Activated CD4-positive, alpha-beta memory T cell treated with anti-CD3 and anti-CD28 coated beads for 36 hours (primary cell): ENCODE measurements around the gene LSM12. TPM values are rescaled to one million over a fixed set of nuclear protein-coding genes. Genes with fewer than 3 reads are reported as not detected.
A peak's percentile ranks its signal among the peaks of the same experiment; 100 is the strongest.

Experiments
- CTCF ChIA-PET: fragments of 350-600 bp; sonication (Branson Sonifier 250); formaldehyde crosslinking; loops from one replicate; lab custom pipeline; 2021; ENCODE audit warnings: antibody characterized with exemption, inconsistent platforms; lab: Charles Lee
- POLR2A ChIA-PET: fragments of 350-600 bp; sonication (Branson Sonifier 250); formaldehyde crosslinking; loops from one replicate; lab custom pipeline; 2021; ENCODE audit warnings: antibody characterized with exemption; lab: Charles Lee
- DNase-seq: peaks from one replicate; pipeline ENCODE4 v3.0.0-alpha.2; 2020
- H3K27ac Mint-ChIP-seq: one replicate; pipeline ENCODE4 v1.8.0; 2021; ENCODE audit warnings: mixed read lengths
- H3K27me3 Mint-ChIP-seq: one replicate; pipeline ENCODE4 v1.8.0; 2021; ENCODE audit warnings: mixed read lengths
- H3K36me3 Mint-ChIP-seq: one replicate; pipeline ENCODE4 v1.8.0; 2021; ENCODE audit warnings: mixed read lengths
- H3K4me1 Mint-ChIP-seq: one replicate; pipeline ENCODE4 v1.8.0; 2021; ENCODE audit warnings: low read depth, mixed read lengths
- H3K4me3 Mint-ChIP-seq: one replicate; pipeline ENCODE4 v1.8.0; 2021; ENCODE audit warnings: mild to moderate bottlenecking, mixed read lengths
- H3K9me3 Mint-ChIP-seq: one replicate; pipeline ENCODE4 v1.8.0; 2021; ENCODE audit warnings: mixed read lengths
- intact Hi-C: fragments of 100-400 bp; cut with micrococcal nuclease; formaldehyde crosslinking; loops from one replicate; pipeline ENCODE4 v1.15.1; 2023
- total RNA-seq, 2 experiments: library from RNA; stranded (reverse); gene quantifications; one replicate each; pipeline ENCODE4 v1.2.3, GENCODE V29; 2021

Gene LSM12
- total RNA-seq, 2 experiments from 2014 or later: 76.8 to 81.8 TPM

DNA sequence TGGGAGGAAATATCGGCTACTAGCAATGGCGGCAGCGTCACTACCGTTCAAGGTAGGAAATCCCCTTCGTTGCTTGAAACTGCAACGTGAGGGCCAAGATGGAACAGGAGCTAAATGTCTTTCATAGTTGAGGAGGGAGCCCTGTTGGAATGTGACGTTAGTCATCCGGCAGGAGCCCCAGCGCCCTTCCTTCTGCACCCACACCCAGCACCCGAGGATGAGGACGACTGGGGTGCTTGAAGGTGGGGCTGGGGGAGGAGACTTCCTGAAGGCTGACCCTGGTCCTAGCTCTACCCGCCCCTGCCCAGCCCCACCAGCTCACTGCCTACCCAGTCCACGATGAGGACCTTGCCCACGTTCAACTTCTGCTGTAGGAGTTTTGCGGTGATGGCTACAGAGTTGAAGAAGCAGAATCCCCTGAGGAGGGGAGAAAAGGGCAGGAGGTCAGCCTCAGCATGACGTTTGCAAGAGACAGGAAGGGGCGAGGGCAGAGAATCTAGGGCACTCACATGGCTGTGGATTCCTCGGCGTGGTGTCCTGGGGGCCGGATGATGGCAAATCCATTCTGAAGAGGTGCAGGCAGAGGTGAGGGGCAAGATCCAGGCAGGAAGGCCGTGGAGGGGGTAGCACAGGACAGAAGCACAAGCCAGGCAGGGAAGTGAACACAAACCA lies 15.9 kb upstream of the LSM12 start:
- Mint-ChIP-seq H3K27ac (no peak overlapping the region), H3K4me3 (no peak overlapping the region), H3K36me3 (peaks cover 8% of the 10 kb centered on the region), H3K27me3 (no peaks in the 10 kb centered on the region), H3K4me1 (peaks cover 14% of the 10 kb centered on the region), H3K9me3 (no peaks in the 10 kb centered on the region)
- ChIA-PET CTCF (interaction anchor here (1.4 kb wide), 1 partner anchor 19 kb away, joined by 3 read pairs; no protein-coding TSS in a partner anchor), POLR2A (no interaction called here)
- intact Hi-C loops: no loop called here
- DNase-seq: no peak

GRCh38 chr17:44081681-44082080 lies 15.2 kb upstream of the LSM12 start:
- no peaks in the 10 kb centered on the region for H3K27me3 Mint-ChIP-seq
- CTCF ChIA-PET: no interaction called here
- intact Hi-C loops: no loop called here

DNA sequence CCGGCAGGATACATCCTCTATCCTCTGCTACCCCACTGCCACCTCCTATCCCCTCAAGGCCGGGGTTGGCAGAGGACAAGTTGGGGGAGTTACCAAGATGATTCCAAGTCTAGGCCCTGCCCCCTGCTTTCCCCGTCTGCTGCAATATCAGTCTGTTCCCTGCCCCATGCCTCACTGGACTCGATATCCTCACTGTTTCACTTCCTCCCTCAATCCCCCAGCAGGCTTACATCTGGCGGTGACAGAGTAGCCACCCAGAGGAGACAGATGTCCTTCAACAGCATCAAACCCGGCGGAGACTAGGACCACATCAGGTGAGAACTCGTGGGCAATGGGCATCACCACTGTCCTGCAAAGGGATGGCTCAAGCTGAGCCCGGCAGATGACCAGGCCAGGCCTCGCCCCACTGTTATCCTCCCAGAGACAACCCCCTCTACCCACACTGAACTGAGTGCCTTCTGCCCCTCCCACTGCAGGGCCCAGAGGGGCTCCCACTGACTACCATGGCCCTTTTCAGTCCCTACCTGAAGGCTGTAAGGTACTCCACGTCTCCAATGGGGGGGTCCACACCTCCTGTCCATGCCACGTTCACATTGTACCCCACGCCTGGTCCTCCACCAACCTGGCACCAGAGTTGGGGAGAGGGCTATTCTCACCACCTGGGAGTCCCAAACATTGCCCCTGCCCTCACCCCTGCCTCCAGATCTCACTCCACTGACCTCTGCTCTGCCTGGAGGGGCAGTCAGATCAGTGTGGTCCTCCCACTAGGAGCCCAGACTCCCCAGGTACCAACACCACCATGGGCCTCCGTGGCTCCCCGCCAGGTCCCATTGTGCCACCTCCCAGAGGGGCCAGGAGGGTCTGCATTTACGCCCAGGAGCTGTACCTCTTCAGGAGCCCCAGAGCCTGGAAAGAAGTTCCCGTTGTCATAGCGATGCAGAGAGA lies 13.7 kb upstream of the LSM12 start:
- intact Hi-C loops: no loop called here
- DNase-seq: no peak
- H3K4me3 Mint-ChIP-seq: no peak overlapping the region
- no peaks in the 10 kb centered on the region for H3K27me3 Mint-ChIP-seq
- H3K36me3 Mint-ChIP-seq: peaks cover 8% of the 10 kb centered on the region
- H3K9me3 Mint-ChIP-seq: no peaks in the 10 kb centered on the region
- ChIA-PET CTCF (no interaction called here), POLR2A (no interaction called here)
- no peaks in the 10 kb centered on the region for H3K4me1 Mint-ChIP-seq
- no peak overlapping the region for H3K27ac Mint-ChIP-seq

More at GRCh38 chr17:44081681-44082080, 15.2 kb upstream of the LSM12 start:
- H3K4me3 Mint-ChIP-seq: no peak overlapping the region
- peaks cover 6% of the 10 kb centered on the region for H3K36me3 Mint-ChIP-seq
- H3K4me1 Mint-ChIP-seq: peaks cover 7% of the 10 kb centered on the region
- no peaks in the 10 kb centered on the region for H3K9me3 Mint-ChIP-seq
- DNase-seq: no peak
- no peak overlapping the region for H3K27ac Mint-ChIP-seq
- POLR2A ChIA-PET: no interaction called here

DNA sequence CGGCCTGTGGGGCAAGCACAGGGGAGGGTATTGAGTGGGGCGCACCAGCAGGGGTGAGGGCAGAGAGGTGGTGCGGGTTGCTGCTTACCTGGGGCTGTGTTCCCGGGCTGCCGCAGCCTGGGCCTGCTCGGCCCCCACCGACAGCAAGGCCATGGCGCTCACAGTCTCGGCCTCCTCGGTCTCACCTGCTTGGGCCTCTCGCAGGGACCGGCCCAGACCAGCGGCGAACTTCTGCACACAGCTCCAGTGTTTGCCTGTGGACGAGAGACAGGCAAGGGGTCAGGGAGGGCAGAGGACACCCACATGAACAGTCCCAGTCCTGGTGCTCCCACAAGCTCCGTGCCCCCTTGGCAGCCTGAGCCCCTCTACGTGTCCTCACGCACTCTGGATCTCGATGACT lies 11.9 kb upstream of the LSM12 start:
- Mint-ChIP-seq H3K9me3 (no peaks in the 10 kb centered on the region), H3K4me3 (no peak overlapping the region), H3K27ac (no peak overlapping the region), H3K27me3 (no peaks in the 10 kb centered on the region), H3K36me3 (peaks cover 8% of the 10 kb centered on the region), H3K4me1 (no peaks in the 10 kb centered on the region)
- CTCF ChIA-PET: no interaction called here
- intact Hi-C loops: no loop called here
- DNase-seq: no peak
- POLR2A ChIA-PET: interaction anchor here (1.0 kb wide), 1 partner anchor 12 kb away, joined by 3 read pairs; the partner anchor contains the start of gene LSM12

- no peak for DNase-seq
- peaks cover 6% of the 10 kb centered on the region for H3K36me3 Mint-ChIP-seq
- H3K4me1 Mint-ChIP-seq: no peaks in the 10 kb centered on the region
- no peaks in the 10 kb centered on the region for H3K9me3 Mint-ChIP-seq
- intact Hi-C loops: no loop called here
- no peak overlapping the region for H3K4me3 Mint-ChIP-seq
- no peaks in the 10 kb centered on the region for H3K27me3 Mint-ChIP-seq
- H3K27ac Mint-ChIP-seq: no peak overlapping the region
- ChIA-PET CTCF (no interaction called here), POLR2A (no interaction called here)
These were observed 11.1 kb upstream of the LSM12 start for GRCh38 chr17:44077595-44077909.

- H3K27ac Mint-ChIP-seq: no peak overlapping the region
- peaks cover 5% of the 10 kb centered on the region for H3K36me3 Mint-ChIP-seq
- ChIA-PET CTCF (no interaction called here), POLR2A (no interaction called here)
- intact Hi-C loops: no loop called here
- no peak for DNase-seq
- peaks cover 2% of the 10 kb centered on the region for H3K4me1 Mint-ChIP-seq
- H3K9me3 Mint-ChIP-seq: no peaks in the 10 kb centered on the region
- H3K27me3 Mint-ChIP-seq: no peaks in the 10 kb centered on the region
- H3K4me3 Mint-ChIP-seq: no peak overlapping the region
These were observed 10.5 kb upstream of the LSM12 start for GRCh38 chr17:44076716-44077594.

DNA sequence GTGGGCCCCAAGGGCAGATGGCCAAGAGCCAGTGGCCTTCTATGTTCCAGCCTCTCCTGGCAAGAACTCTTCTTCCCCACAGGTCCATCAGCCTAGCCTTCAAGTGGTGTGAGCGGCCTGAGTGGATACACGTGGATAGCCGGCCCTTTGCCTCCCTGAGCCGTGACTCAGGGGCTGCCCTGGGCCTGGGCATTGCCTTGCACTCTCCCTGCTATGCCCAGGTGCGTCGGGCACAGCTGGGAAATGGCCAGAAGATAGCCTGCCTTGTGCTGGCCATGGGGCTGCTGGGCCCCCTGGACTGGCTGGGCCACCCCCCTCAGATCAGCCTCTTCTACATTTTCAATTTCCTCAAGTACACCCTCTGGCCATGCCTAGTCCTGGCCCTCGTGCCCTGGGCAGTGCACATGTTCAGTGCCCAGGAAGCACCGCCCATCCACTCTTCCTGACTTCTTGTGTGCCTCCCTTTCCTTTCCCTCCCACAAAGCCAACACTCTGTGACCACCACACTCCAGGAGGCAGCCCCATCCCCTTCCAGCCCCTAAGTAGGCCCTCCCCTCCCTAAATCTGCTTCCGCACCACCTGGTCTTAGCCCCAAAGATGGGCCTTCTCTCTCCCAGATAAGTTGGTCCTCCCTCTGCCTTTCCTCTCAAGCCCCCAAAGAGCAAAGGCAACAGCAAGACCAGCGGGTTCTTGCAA lies 9.3 kb upstream of the LSM12 start:
- Mint-ChIP-seq H3K4me1 (peaks cover 10% of the 10 kb centered on the region), H3K4me3 (no peak overlapping the region), H3K27ac (no peak overlapping the region), H3K27me3 (no peaks in the 10 kb centered on the region), H3K36me3 (peaks cover 5% of the 10 kb centered on the region), H3K9me3 (no peaks in the 10 kb centered on the region)
- CTCF ChIA-PET: no interaction called here
- DNase-seq: no peak
- POLR2A ChIA-PET: no interaction called here
- intact Hi-C loops: no loop called here

- CTCF ChIA-PET: no interaction called here
- Mint-ChIP-seq H3K4me1 (peaks cover 16% of the 10 kb centered on the region), H3K27ac (no peak overlapping the region), H3K9me3 (no peaks in the 10 kb centered on the region), H3K27me3 (no peaks in the 10 kb centered on the region), H3K36me3 (peaks cover 5% of the 10 kb centered on the region), H3K4me3 (no peak overlapping the region)
- intact Hi-C loops: no loop called here
- POLR2A ChIA-PET: no interaction called here
- DNase-seq: no peak
These were observed 8.4 kb upstream of the LSM12 start for GRCh38 chr17:44074911-44075285.

DNA sequence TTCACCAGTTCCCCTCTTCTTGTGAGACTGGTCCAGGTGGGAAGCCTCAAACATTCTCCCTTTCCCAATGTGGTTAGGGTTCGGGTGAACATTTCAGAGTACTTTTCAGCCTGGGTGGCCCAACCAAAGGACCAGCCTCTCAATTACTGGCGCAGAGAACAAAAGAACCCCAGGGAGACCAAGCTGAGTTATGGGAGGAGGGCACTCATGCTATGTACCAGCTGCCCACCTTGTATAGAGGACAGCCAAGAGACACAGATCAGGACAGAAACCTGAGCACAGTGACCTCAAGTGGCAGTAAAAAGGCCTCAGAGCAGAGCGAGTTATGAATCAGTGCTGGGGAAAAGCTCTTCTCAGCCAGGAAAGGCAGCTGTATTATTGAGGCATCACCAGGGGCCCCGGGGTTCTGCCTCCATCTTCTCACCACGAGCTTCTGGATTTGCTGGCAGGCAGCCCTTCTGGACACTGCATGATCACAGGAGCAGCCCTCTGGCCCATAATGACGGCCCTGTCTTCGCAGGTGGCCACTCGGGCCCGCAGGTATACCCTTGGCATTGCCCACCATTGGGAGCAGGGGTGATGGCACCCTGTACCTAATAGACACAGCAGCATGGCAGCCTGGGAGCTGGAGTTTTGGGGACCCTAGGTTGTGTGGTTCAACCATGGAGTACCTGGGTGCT lies 7.9 kb upstream of the LSM12 start:
- CTCF ChIA-PET: interaction anchor here (0.7 kb wide), 1 partner anchor 49 kb away, joined by 3 read pairs; the partner anchor contains the start of gene HDAC5
- H3K4me3 Mint-ChIP-seq: no peak overlapping the region
- H3K27ac Mint-ChIP-seq: no peak overlapping the region
- POLR2A ChIA-PET: no interaction called here
- no peak for DNase-seq
- peaks cover 16% of the 10 kb centered on the region for H3K4me1 Mint-ChIP-seq
- H3K36me3 Mint-ChIP-seq: peaks cover 5% of the 10 kb centered on the region
- H3K27me3 Mint-ChIP-seq: no peaks in the 10 kb centered on the region
- no peaks in the 10 kb centered on the region for H3K9me3 Mint-ChIP-seq
- intact Hi-C loops: no loop called here

DNA sequence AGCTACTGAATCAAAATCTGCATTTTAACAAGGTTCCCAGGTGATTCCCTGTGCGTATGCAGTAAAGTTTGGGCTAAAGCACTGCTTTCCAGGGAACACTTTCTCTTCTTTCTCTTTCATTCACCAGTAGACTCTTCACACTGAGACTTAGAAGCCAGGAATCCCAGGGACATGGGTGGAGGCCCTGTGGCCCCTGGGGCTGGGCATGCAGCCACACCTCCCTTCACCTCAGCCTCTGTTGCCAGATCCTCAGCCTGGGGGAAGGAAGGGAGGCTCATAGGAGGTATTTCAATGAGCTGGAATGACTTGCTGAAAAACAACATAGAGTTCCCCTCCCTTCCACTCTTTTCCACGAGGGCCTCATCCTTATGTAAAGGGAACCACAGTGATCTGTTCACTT lies 5.3 kb upstream of the LSM12 start:
- Mint-ChIP-seq H3K36me3 (peaks cover 2% of the 10 kb centered on the region), H3K9me3 (no peaks in the 10 kb centered on the region), H3K4me3 (peak overlapping the region; percentile 97), H3K4me1 (peaks cover 24% of the 10 kb centered on the region), H3K27ac (peak overlapping the region; percentile 44), H3K27me3 (no peaks in the 10 kb centered on the region)
- ChIA-PET CTCF (interaction anchor here (1.1 kb wide), 1 partner anchor 279 kb away, joined by 3 read pairs; no protein-coding TSS in a partner anchor), POLR2A (interaction anchor here (1.2 to 1.4 kb wide), 2 partner anchors 52 to 138 kb away, joined by 4 to 5 read pairs; partner anchors contain the start of gene HDAC5)
- intact Hi-C loops: loop anchor here (2.0 kb wide), 2 partner anchors 51 to 57 kb away; partner anchors contain the start of genes HDAC5 and TMEM101
- DNase-seq: no peak

- no peaks in the 10 kb centered on the region for H3K9me3 Mint-ChIP-seq
- intact Hi-C loops: loop anchor here (2.0 kb wide), 2 partner anchors 52 to 56 kb away; partner anchors contain the start of genes HDAC5 and TMEM101
- ChIA-PET POLR2A (interaction anchor here (1.2 to 1.4 kb wide), 2 partner anchors 52 to 138 kb away, joined by 4 to 5 read pairs; partner anchors contain the start of gene HDAC5), CTCF (interaction anchor here (1.1 kb wide), 2 partner anchors 52 to 279 kb away, joined by 3 to 4 read pairs; partner anchors contain the start of gene HDAC5)
- H3K27ac Mint-ChIP-seq: peak overlapping the region; percentile 95
- no peaks in the 10 kb centered on the region for H3K36me3 Mint-ChIP-seq
- peaks cover 27% of the 10 kb centered on the region for H3K4me1 Mint-ChIP-seq
- H3K27me3 Mint-ChIP-seq: no peaks in the 10 kb centered on the region
- H3K4me3 Mint-ChIP-seq: peak overlapping the region; percentile 97
- no peak for DNase-seq
These were observed 4.7 kb upstream of the LSM12 start for GRCh38 chr17:44071198-44071520.
